ENCODE data around the gene PARL.

- no peak for TF ChIP-seq CTCF (IDR thresholded peaks at IDR 0.05 in 4 of 5, conservative IDR thresholded peaks at IDR 0.05 in 1 of 5)
- TF ChIP-seq POLR2A (IDR thresholded peaks at IDR 0.05): no peak
Observed at GRCh38 chr3:183807209-183807728, 77.4 kb downstream of the PARL start.
